Stimulated activated naive CD8-positive, alpha-beta T cell treated with anti-CD3 and anti-CD28 coated beads, Interleukin-15, amount 100 ng/mL, for 72 hours (primary cell): ENCODE data around the gene STPG4.
A peak's percentile ranks its signal among the peaks of the same experiment; 100 is the strongest.

ENCODE experiments used
- ATAC-seq: fragments of 150-1000 bp; cut with Tn5 transposase; 2 replicates; pipeline ENCODE4 v1.10.0; 2021; ENCODE audit warnings: mild to moderate bottlenecking, moderate library complexity
- DNase-seq, 2 donors: peaks; one replicate each; pipeline ENCODE4 v3.0.0; 2021 to 2022
- H3K27ac Mint-ChIP-seq, 2 donors: one replicate each; pipeline ENCODE4 v1.8.0; 2022; ENCODE audit warnings: mild to moderate bottlenecking in 2 of 2, mixed read lengths in 2 of 2, moderate library complexity in 2 of 2
- H3K27me3 Mint-ChIP-seq: one replicate; pipeline ENCODE4 v1.8.0; 2022; ENCODE audit warnings: mixed read lengths
- H3K4me1 Mint-ChIP-seq: one replicate; pipeline ENCODE4 v1.8.0; 2022; ENCODE audit warnings: mild to moderate bottlenecking, mixed read lengths
- H3K4me3 Mint-ChIP-seq, 2 donors: one replicate each; pipeline ENCODE4 v1.8.0; 2022; ENCODE audit warnings: mild to moderate bottlenecking in 2 of 2, mixed read lengths in 2 of 2, moderate library complexity in 1 of 2
- H3K9me3 Mint-ChIP-seq, 2 donors: one replicate each; pipeline ENCODE4 v1.8.0; 2022; ENCODE audit warnings: mixed read lengths in 2 of 2

The STPG4 gene

DNA sequence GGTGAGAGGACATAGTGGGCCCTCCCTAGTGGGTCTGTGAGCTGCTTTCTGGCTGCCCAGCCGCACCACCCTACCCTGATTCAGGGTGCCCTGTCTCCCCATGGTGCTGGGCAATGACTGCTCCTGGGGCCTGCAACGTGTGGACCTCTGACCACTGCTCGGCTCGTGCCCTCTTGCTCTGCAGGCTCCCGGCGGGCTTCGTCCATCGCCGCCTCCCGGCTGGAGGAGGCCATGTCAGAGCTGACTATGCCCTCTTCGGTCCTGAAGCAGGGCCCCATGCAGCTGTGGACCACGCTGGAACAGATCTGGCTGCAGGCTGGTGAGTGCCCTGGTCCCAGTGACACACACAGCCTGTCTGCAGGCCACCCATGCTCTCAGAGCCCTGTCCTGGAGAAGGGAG is 103.5 kb downstream of the STPG4 start:
- DNase-seq (no peak), ATAC-seq (no peak)
- H3K9me3 Mint-ChIP-seq, result no peaks in the 10 kb centered on the region
- no peak overlapping the region for H3K27ac Mint-ChIP-seq
- no peak overlapping the region for H3K4me3 Mint-ChIP-seq
- H3K4me1 Mint-ChIP-seq, result peaks cover 25% of the 10 kb centered on the region
- no peaks in the 10 kb centered on the region for H3K27me3 Mint-ChIP-seq

- no peaks in the 10 kb centered on the region for H3K27me3 Mint-ChIP-seq
- H3K9me3 Mint-ChIP-seq, result no peaks in the 10 kb centered on the region
- H3K4me1 Mint-ChIP-seq, result peaks cover 17% of the 10 kb centered on the region
- no peak overlapping the region for H3K4me3 Mint-ChIP-seq
- no peak overlapping the region for H3K27ac Mint-ChIP-seq
- DNase-seq (no peak), ATAC-seq (no peak)
Observed at GRCh38 chr2:47050762-47051161, 104.3 kb downstream of the STPG4 start.

GRCh38 chr2:47050021-47050760 is 104.9 kb downstream of the STPG4 start:
- no peak for DNase-seq
- Mint-ChIP-seq H3K4me1 (peaks cover 11% of the 10 kb centered on the region), H3K27me3 (no peaks in the 10 kb centered on the region), H3K9me3 (no peaks in the 10 kb centered on the region), H3K27ac (peak overlapping the region in 1 of 2 donors; percentile 93), H3K4me3 (no peak overlapping the region)
- no peak for ATAC-seq

DNA sequence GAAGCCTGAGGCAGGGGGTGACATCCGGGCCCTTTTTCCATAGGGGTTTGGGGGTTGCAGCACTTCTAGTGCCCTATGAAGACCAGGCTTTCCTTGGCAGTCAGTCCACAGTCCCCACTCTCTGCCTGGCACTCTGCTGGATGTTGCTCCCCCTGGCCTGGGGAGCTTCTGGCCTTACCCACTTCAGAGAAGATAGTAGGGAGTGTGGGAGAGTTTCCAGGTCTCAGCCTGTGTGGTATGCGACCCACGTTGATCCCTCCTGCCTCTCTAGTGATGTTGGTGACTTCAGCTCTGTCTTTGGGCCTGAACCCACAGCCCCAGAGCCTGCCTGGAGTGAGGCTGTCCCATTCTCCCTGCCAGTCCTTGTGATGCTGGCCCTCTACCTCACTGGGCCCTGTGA is 105.6 kb downstream of the STPG4 start:
- H3K27me3 Mint-ChIP-seq, result no peaks in the 10 kb centered on the region
- peaks cover 9% of the 10 kb centered on the region for H3K4me1 Mint-ChIP-seq
- H3K4me3 Mint-ChIP-seq, result no peak overlapping the region
- H3K9me3 Mint-ChIP-seq, result no peaks in the 10 kb centered on the region
- H3K27ac Mint-ChIP-seq, result peak overlapping the region in 1 of 2 donors; percentile 93
- DNase-seq, result no peak
- ATAC-seq, result no peak

- H3K27me3 Mint-ChIP-seq, result no peaks in the 10 kb centered on the region
- ATAC-seq, result no peak
- no peak overlapping the region for H3K4me3 Mint-ChIP-seq
- no peaks in the 10 kb centered on the region for H3K9me3 Mint-ChIP-seq
- no peak overlapping the region for H3K27ac Mint-ChIP-seq
- DNase-seq, result no peak
- peaks cover 7% of the 10 kb centered on the region for H3K4me1 Mint-ChIP-seq
Observed at GRCh38 chr2:47048801-47049480, 106.2 kb downstream of the STPG4 start.

DNA sequence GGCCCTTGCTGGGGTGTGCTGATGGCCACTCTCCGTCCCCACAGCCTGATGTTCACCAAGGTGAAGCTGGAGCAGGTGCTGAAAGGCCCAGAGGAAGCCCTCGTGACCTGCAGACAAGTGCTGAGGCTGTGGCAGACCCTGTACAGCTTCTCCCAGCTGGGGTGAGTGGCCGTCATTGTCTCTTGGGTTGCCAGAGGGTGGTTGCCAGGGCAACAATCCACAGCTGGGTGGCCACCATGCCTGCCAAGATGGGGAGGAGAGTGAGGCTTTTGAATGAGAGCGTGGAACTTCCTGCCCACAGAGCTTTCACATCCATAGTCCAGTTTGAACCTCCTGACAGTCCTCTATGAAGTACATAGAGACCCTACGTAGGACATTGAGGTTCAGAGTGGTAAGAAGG is 108.8 kb downstream of the STPG4 start:
- no peaks in the 10 kb centered on the region for H3K9me3 Mint-ChIP-seq
- H3K27ac Mint-ChIP-seq, result no peak overlapping the region
- no peak overlapping the region for H3K4me3 Mint-ChIP-seq
- peaks cover 12% of the 10 kb centered on the region for H3K4me1 Mint-ChIP-seq
- ATAC-seq (no peak), DNase-seq (no peak)
- no peaks in the 10 kb centered on the region for H3K27me3 Mint-ChIP-seq

DNA sequence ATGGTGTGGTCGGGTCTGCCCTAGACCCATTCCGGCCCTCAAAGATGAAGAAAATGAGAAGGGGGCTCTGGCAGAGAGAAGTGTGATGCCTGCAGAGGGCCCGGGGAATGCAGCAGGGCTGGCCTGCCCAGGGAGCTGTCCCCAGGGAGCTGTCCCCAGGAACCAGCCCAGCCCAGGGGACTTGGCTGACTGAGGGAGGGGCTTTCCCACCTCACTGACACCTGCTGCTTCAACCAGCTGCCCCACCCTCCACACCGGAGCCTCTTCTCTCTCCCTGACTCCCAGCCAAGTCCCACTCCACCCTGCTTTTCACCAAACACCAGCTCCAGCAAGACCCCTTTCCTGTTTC is 111.2 kb downstream of the STPG4 start:
- Mint-ChIP-seq H3K4me3 (no peak overlapping the region), H3K27me3 (no peaks in the 10 kb centered on the region), H3K27ac (no peak overlapping the region), H3K4me1 (peaks cover 18% of the 10 kb centered on the region), H3K9me3 (no peaks in the 10 kb centered on the region)
- ATAC-seq, result no peak
- DNase-seq, result no peak

DNA sequence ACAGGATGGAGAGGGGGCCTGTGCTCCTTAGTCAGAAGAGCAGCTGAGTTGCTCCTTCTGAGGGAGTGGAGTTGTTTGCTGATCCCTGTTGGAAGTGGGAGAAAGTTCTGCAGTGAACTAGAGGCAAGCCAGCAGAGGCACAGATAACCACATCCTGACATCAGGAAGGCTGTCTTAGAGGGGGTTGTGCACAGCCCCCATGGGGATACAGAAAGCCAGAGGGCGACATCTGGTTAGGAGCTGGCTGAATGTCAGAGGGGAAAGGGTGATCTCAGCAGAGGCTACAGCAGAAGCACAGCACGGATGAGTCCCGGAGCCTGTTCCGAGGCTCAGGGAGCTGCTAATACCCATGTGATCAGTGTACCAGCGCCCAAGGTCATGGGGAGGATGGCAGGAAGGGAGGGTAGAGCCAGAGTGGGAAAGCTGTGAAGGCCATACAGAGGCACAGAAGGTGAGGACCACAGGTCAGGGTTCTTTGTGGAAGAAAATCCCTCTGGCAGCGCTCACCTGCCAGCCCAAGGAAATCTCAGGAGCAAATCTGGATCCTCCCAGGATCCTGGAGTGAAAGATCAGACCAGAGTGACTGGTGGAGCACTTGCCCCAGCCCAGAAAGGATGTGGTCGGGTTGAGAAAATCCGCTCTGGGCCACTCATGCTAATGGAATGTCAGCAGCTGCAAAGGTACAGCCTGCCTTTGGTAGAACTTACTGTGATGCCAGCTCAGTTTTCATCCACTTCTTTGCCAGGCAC is 111.8 kb downstream of the STPG4 start:
- no peak for ATAC-seq
- H3K9me3 Mint-ChIP-seq, result no peaks in the 10 kb centered on the region
- no peaks in the 10 kb centered on the region for H3K27me3 Mint-ChIP-seq
- no peak overlapping the region for H3K4me3 Mint-ChIP-seq
- no peak overlapping the region for H3K27ac Mint-ChIP-seq
- DNase-seq, result no peak
- peaks cover 23% of the 10 kb centered on the region for H3K4me1 Mint-ChIP-seq

DNA sequence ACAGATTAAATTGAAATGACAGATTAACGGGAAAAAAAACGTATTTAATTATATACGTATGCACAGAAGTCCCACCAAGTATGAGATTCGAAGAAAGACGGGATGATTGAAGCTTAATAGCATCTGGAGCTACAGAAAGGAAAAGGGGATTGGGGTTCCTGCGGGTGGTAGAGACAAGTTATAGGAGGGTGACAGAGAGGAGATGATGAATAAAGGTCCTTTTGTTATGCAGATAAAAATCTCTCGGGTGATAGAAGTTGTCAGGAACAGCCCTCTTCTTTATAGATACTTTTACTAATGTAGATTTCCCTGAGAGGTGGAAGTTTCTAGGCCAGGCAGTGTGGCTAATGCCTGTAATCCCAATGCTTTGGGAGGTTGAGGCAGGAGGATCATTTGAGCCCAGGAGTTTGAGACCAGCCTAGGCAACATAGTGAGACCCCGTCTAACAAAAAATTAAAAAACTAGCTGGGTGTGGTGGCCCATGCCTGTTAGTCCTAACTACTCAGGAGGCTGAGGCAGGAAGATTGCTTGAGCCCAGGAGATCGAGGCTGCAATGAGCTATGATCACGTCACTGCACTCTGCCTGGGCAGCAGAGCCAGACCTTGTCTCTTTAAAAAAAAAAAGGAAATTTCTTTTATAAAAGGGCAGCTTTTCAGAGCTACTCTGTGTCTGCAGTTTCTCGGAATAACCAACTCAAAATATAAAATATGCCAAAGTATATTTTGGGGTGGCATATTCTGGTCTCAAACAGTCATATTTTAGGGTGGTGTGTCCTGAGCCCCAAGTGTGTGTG is 113.0 kb downstream of the STPG4 start:
- no peak overlapping the region for H3K4me3 Mint-ChIP-seq
- no peak overlapping the region for H3K27ac Mint-ChIP-seq
- no peaks in the 10 kb centered on the region for H3K27me3 Mint-ChIP-seq
- no peak for ATAC-seq
- H3K4me1 Mint-ChIP-seq, result peaks cover 31% of the 10 kb centered on the region
- H3K9me3 Mint-ChIP-seq, result no peaks in the 10 kb centered on the region
- no peak for DNase-seq

GRCh38 chr2:47041063-47041462 is 114.0 kb downstream of the STPG4 start:
- Mint-ChIP-seq H3K9me3 (no peaks in the 10 kb centered on the region), H3K4me3 (no peak overlapping the region), H3K4me1 (peaks cover 37% of the 10 kb centered on the region), H3K27ac (peak overlapping the region in 1 of 2 donors; percentile 15), H3K27me3 (no peaks in the 10 kb centered on the region)
- ATAC-seq (no peak), DNase-seq (no peak)

- no peaks in the 10 kb centered on the region for H3K9me3 Mint-ChIP-seq
- H3K27ac Mint-ChIP-seq, result no peak overlapping the region
Observed at GRCh38 chr2:47040651-47041050, 114.5 kb downstream of the STPG4 start.

GRCh38 chr2:47039913-47040562 is 115.1 kb downstream of the STPG4 start:
- Mint-ChIP-seq H3K27me3 (no peaks in the 10 kb centered on the region), H3K9me3 (no peaks in the 10 kb centered on the region), H3K4me1 (peaks cover 47% of the 10 kb centered on the region), H3K27ac (no peak overlapping the region), H3K4me3 (no peak overlapping the region)
- DNase-seq, result no peak
- ATAC-seq, result no peak

More at GRCh38 chr2:47040651-47041050, 114.5 kb downstream of the STPG4 start:
- no peaks in the 10 kb centered on the region for H3K27me3 Mint-ChIP-seq
- no peak overlapping the region for H3K4me3 Mint-ChIP-seq
- DNase-seq (no peak), ATAC-seq (no peak)
- peaks cover 41% of the 10 kb centered on the region for H3K4me1 Mint-ChIP-seq

- H3K9me3 Mint-ChIP-seq, result no peaks in the 10 kb centered on the region
- peak overlapping the region in 1 of 2 donors; percentile 20 for H3K27ac Mint-ChIP-seq
- DNase-seq (no peak), ATAC-seq (no peak)
- H3K4me3 Mint-ChIP-seq, result no peak overlapping the region
- H3K27me3 Mint-ChIP-seq, result no peaks in the 10 kb centered on the region
- H3K4me1 Mint-ChIP-seq, result peaks cover 51% of the 10 kb centered on the region
Observed at GRCh38 chr2:47039489-47039870, 115.6 kb downstream of the STPG4 start.

- no peaks in the 10 kb centered on the region for H3K27me3 Mint-ChIP-seq
- ATAC-seq, result peak; percentile 86
- peak overlapping the region; percentile 45 to 56 for H3K4me3 Mint-ChIP-seq
- H3K4me1 Mint-ChIP-seq, result peaks cover 54% of the 10 kb centered on the region
- peak; percentile 13 to 22 for DNase-seq
- no peaks in the 10 kb centered on the region for H3K9me3 Mint-ChIP-seq
- H3K27ac Mint-ChIP-seq, result peak overlapping the region; percentile 20 to 22
Observed at GRCh38 chr2:47038656-47039488, 116.2 kb downstream of the STPG4 start.
